SK-N-SH (cell line): ENCODE data around the gene PARP15.

Experiments used
- NRF1 ChIP-seq: IDR thresholded peaks from 2 replicates; pipeline ENCODE4 v1.6.1; 2012; ENCODE audit warnings: low read depth, mild to moderate bottlenecking, low read length
- TCF12 ChIP-seq: IDR thresholded peaks from 2 replicates; pipeline ENCODE4 v1.4.0; 2012

DNA sequence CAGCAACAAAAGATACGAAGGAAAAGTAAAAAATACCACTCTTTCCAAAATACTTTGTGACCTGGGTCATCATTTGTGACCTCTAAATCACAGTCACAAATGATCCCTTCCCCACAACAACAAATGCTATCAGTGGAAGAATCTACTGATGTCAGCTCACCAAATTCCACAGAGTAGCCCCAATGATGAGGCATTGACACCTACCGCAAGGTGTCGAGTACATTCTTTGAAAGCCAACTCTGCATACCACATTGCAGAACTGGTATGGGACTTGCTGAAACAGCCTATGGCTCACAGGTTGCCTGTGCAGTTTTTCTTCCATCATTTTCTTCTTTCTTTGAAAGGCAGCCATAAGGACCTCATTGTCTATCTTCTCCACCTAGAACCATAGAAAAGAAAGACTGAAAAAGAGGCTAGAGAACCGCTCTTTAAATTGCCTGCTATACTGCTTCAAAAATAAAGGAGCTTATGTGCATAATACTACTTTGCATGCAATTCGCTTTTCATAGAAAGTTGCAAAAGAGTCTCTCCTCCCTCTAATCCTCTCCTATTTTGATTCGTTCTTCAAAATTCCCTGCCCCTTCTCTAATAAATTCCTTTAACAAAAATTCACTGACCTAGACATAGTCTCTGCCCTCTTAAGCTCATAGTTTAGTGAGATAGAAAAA is 41.4 kb upstream of the PARP15 start:
- no peak for TF ChIP-seq NRF1
- TF ChIP-seq TCF12: no peak
